Measurements from ENCODE around the gene LAMP5.

The LAMP5 gene

GRCh38 chr20:9491324-9491723, 23.1 kb upstream of the LAMP5 start:
- H3K27me3 Mint-ChIP-seq = no peaks in the 10 kb centered on the region
- CTCF ChIA-PET = no interaction called here
- H3K9me3 Mint-ChIP-seq = peaks cover 10% of the 10 kb centered on the region
- no peak for DNase-seq
- no peaks in the 10 kb centered on the region for H3K4me1 Mint-ChIP-seq
- H3K4me3 Mint-ChIP-seq = no peak overlapping the region
- no peak overlapping the region for H3K27ac Mint-ChIP-seq
- no peaks in the 10 kb centered on the region for H3K36me3 Mint-ChIP-seq

- peaks cover 10% of the 10 kb centered on the region for H3K9me3 Mint-ChIP-seq
Measured at GRCh38 chr20:9492067-9492466, 22.3 kb upstream of the LAMP5 start.

GRCh38 chr20:9493803-9494202, 20.6 kb upstream of the LAMP5 start:
- Mint-ChIP-seq H3K9me3 (peaks cover 11% of the 10 kb centered on the region), H3K4me3 (no peak overlapping the region), H3K36me3 (no peaks in the 10 kb centered on the region), H3K27ac (no peak overlapping the region), H3K4me1 (no peaks in the 10 kb centered on the region), H3K27me3 (no peaks in the 10 kb centered on the region)
- CTCF ChIA-PET = no interaction called here
- no peak for DNase-seq

More at GRCh38 chr20:9492067-9492466, 22.3 kb upstream of the LAMP5 start:
- no peaks in the 10 kb centered on the region for H3K27me3 Mint-ChIP-seq
- H3K36me3 Mint-ChIP-seq = no peaks in the 10 kb centered on the region
- CTCF ChIA-PET = no interaction called here
- DNase-seq = no peak
- H3K4me3 Mint-ChIP-seq = no peak overlapping the region
- no peak overlapping the region for H3K27ac Mint-ChIP-seq
- H3K4me1 Mint-ChIP-seq = no peaks in the 10 kb centered on the region

GRCh38 chr20:9495701-9496100, 18.7 kb upstream of the LAMP5 start:
- no peak for DNase-seq
- Mint-ChIP-seq H3K4me1 (no peaks in the 10 kb centered on the region), H3K36me3 (no peaks in the 10 kb centered on the region), H3K27ac (no peak overlapping the region), H3K4me3 (no peak overlapping the region), H3K27me3 (no peaks in the 10 kb centered on the region), H3K9me3 (peaks cover 8% of the 10 kb centered on the region)
- CTCF ChIA-PET = no interaction called here

- Mint-ChIP-seq H3K36me3 (no peaks in the 10 kb centered on the region), H3K27me3 (no peaks in the 10 kb centered on the region), H3K27ac (no peak overlapping the region), H3K4me1 (no peaks in the 10 kb centered on the region), H3K9me3 (peaks cover 8% of the 10 kb centered on the region), H3K4me3 (no peak overlapping the region)
- CTCF ChIA-PET = no interaction called here
- no peak for DNase-seq
Measured at GRCh38 chr20:9496155-9496554, 18.2 kb upstream of the LAMP5 start.

GRCh38 chr20:9498322-9498721, 16.1 kb upstream of the LAMP5 start:
- Mint-ChIP-seq H3K4me1 (no peaks in the 10 kb centered on the region), H3K36me3 (no peaks in the 10 kb centered on the region), H3K27me3 (no peaks in the 10 kb centered on the region), H3K9me3 (peaks cover 8% of the 10 kb centered on the region), H3K27ac (no peak overlapping the region), H3K4me3 (no peak overlapping the region)
- CTCF ChIA-PET = no interaction called here
- no peak for DNase-seq

GRCh38 chr20:9499126-9499899, 15.1 kb upstream of the LAMP5 start:
- H3K36me3 Mint-ChIP-seq = no peaks in the 10 kb centered on the region
- H3K27ac Mint-ChIP-seq = no peak overlapping the region
- CTCF ChIA-PET = no interaction called here
- no peaks in the 10 kb centered on the region for H3K27me3 Mint-ChIP-seq
- H3K4me1 Mint-ChIP-seq = no peaks in the 10 kb centered on the region
- no peak for DNase-seq
- no peak overlapping the region for H3K4me3 Mint-ChIP-seq
- H3K9me3 Mint-ChIP-seq = peaks cover 8% of the 10 kb centered on the region

GRCh38 chr20:9500121-9500520, 14.3 kb upstream of the LAMP5 start:
- CTCF ChIA-PET = no interaction called here
- no peaks in the 10 kb centered on the region for H3K27me3 Mint-ChIP-seq
- no peaks in the 10 kb centered on the region for H3K36me3 Mint-ChIP-seq
- no peak overlapping the region for H3K4me3 Mint-ChIP-seq
- peaks cover 6% of the 10 kb centered on the region for H3K9me3 Mint-ChIP-seq
- H3K4me1 Mint-ChIP-seq = no peaks in the 10 kb centered on the region
- no peak overlapping the region for H3K27ac Mint-ChIP-seq
- DNase-seq = no peak

GRCh38 chr20:9501473-9501872, 12.9 kb upstream of the LAMP5 start:
- Mint-ChIP-seq H3K4me1 (no peaks in the 10 kb centered on the region), H3K4me3 (no peak overlapping the region), H3K27ac (no peak overlapping the region), H3K27me3 (peaks cover 11% of the 10 kb centered on the region), H3K36me3 (no peaks in the 10 kb centered on the region), H3K9me3 (peaks cover 2% of the 10 kb centered on the region)
- CTCF ChIA-PET = no interaction called here
- DNase-seq = no peak

- Mint-ChIP-seq H3K9me3 (no peaks in the 10 kb centered on the region), H3K36me3 (no peaks in the 10 kb centered on the region), H3K27ac (no peak overlapping the region), H3K27me3 (peaks cover 33% of the 10 kb centered on the region), H3K4me1 (no peaks in the 10 kb centered on the region), H3K4me3 (no peak overlapping the region)
- no peak for DNase-seq
- CTCF ChIA-PET = interaction anchor here (1.0 kb wide), 1 partner anchor 95 kb away, joined by 3 read pairs; no protein-coding TSS in a partner anchor
Measured at GRCh38 chr20:9503526-9504245, 10.7 kb upstream of the LAMP5 start.

- Mint-ChIP-seq H3K27ac (no peak overlapping the region), H3K9me3 (no peaks in the 10 kb centered on the region), H3K36me3 (no peaks in the 10 kb centered on the region), H3K4me3 (no peak overlapping the region), H3K4me1 (no peaks in the 10 kb centered on the region), H3K27me3 (peaks cover 48% of the 10 kb centered on the region)
- CTCF ChIA-PET = no interaction called here
- DNase-seq = no peak
Measured at GRCh38 chr20:9506280-9506821, 8.0 kb upstream of the LAMP5 start.

- Mint-ChIP-seq H3K9me3 (no peaks in the 10 kb centered on the region), H3K27me3 (peaks cover 48% of the 10 kb centered on the region), H3K36me3 (no peaks in the 10 kb centered on the region), H3K4me3 (no peak overlapping the region), H3K27ac (no peak overlapping the region), H3K4me1 (no peaks in the 10 kb centered on the region)
- DNase-seq = no peak
- CTCF ChIA-PET = no interaction called here
Measured at GRCh38 chr20:9506964-9507369, 7.4 kb upstream of the LAMP5 start.

GRCh38 chr20:9507544-9508239, 6.7 kb upstream of the LAMP5 start:
- Mint-ChIP-seq H3K27ac (no peak overlapping the region), H3K27me3 (peaks cover 48% of the 10 kb centered on the region), H3K9me3 (no peaks in the 10 kb centered on the region), H3K4me1 (no peaks in the 10 kb centered on the region), H3K4me3 (no peak overlapping the region), H3K36me3 (no peaks in the 10 kb centered on the region)
- CTCF ChIA-PET = no interaction called here
- no peak for DNase-seq

- Mint-ChIP-seq H3K4me1 (no peaks in the 10 kb centered on the region), H3K27ac (no peak overlapping the region), H3K4me3 (no peak overlapping the region), H3K9me3 (no peaks in the 10 kb centered on the region), H3K36me3 (no peaks in the 10 kb centered on the region), H3K27me3 (peaks cover 48% of the 10 kb centered on the region)
- CTCF ChIA-PET = no interaction called here
- DNase-seq = no peak
Measured at GRCh38 chr20:9508240-9508661, 6.1 kb upstream of the LAMP5 start.

Data from activated naive CD4-positive, alpha-beta T cell treated with anti-CD3 and anti-CD28 coated beads, Interleukin-2, amount 10 ng/mL, durations not matched to agents 7 days and 5 days (primary cell).